T-helper 22 cell (primary cell): ENCODE data around the gene CIDEC.
A peak's percentile ranks its signal among the peaks of the same experiment; 100 is the strongest.

Source experiments
- DNase-seq: peaks from one replicate; pipeline ENCODE4 v3.0.0-alpha.2; 2020; ENCODE audit warnings: low read depth

CIDEC gene

DNA sequence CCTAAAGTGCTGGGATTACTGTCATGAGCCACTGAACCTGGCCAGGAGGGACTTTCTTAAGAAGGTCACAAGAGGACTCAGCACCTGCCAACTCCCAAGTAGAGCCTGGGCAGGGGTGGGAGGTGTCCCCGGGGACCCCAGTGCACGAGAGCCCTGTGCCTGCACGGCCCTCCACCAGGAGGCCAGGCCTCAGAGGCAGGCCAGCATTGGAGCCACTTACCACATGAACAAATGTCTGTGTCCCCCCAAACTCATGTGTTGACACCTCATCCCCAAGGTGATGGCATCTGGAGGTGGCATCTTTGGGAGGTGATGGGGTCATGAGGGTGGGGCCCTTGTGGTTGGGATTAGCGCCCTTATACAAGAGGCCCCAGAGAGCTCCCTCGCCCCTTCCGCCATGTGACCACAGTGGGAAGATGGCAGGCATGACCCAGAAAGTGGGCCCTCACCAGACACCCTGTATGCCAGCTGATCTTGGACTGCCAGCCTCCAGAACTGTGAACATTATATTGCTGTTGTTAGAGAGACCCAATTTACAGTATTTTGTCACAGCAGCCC is 33.0 kb downstream of the CIDEC start:
- no peak for DNase-seq

DNA sequence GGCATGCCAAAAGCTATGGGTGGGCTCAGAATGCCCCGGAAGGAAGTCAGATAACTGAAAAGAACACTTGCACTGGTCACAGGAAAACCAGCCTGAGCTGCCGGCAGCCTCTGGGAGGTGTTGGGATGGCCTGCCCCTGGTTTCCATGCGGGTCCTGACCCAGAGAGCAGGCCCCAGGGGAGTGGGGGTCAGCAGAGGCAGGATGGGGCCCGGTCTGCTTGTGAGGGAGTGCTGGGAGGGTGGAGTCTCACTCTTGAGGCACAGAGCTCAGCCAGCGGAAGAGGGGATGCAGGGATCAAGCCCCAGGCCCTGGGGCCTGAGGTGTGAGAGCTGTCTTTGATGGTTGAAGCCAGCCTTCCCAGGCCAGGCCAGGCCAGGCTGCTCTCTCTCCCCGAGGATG is 33.8 kb downstream of the CIDEC start:
- DNase-seq, result no peak

DNA sequence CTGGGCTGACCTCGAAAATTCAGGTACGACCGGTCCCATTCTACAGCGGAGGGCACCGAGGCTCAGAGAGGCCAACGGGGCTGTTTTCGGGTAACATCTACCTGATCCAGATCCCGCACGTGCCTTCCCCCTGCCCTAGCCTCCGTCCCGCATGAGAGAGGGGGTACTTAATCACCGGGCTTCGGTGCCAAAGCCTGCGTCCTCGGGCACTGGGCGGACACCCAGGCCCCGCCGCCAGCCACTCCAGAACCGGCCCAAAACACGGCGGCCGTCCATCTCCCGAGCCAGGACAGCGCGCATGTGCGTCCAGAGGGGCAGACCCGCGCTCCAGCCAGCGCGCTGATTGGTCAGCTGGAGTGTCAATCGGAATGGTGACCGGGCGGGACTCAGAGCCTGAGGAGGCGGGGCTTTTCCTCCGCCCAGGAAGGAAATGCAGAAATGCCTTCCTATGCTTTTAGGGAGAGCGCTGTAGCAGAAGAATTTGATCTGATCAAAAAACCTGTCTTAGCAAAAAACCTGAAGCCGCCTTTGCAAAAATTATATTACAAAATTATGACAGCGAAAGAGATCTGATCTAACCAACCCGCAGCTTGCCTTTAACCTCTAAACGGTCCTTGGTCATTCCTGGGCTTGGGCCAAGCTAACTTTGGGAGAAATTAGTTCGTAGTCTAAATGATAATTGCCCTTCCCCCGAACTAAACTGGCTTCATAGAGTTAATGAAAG is 36.2 kb downstream of the CIDEC start, which contains the start of gene RPUSD3:
Gene RPUSD3 (minus strand): TSS at position 294 of the 724 bp plus-strand sequence. CDS start 18 bp downstream, at position 276.
- DNase-seq, result peak; percentile 91

DNA sequence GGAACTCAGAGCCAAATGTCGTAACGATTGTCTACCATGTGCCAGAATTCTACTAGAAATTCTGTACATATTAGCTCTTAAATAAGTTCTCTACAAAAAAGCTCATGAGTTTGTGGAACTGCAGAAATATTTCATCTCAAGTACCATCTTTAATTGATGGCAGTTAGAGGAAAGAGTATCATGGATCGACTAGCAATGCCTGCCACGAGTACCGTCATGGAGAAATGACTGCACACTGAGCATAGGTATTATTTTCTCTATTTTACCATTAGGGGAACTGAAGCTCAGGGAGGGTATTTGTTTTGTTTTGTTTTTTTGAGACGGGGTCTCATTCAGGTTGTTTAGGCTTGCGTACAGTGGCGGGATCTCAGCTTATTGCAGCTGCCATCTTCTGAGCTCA is 39.0 kb downstream of the CIDEC start:
- DNase-seq, result no peak

DNA sequence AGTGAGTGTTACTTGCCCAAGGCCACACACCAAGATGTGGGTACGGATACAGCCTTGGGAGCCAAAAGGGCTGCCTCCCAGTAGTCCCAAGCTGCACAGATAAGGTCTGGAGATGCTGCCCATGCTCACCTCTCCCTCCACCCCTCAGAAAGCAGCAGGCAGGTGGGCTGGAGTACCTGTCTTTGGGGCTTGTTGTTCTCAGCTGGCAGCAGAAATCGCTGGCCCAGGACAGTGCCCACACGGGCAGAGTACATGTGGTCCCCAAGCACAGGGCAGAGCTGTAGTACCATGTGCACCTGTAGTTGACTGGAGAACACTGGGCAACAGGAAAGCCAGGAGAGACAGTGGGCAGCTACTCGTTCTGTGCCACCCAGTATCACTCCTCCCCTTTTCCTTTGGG is 41.2 kb downstream of the CIDEC start:
- no peak for DNase-seq

DNA sequence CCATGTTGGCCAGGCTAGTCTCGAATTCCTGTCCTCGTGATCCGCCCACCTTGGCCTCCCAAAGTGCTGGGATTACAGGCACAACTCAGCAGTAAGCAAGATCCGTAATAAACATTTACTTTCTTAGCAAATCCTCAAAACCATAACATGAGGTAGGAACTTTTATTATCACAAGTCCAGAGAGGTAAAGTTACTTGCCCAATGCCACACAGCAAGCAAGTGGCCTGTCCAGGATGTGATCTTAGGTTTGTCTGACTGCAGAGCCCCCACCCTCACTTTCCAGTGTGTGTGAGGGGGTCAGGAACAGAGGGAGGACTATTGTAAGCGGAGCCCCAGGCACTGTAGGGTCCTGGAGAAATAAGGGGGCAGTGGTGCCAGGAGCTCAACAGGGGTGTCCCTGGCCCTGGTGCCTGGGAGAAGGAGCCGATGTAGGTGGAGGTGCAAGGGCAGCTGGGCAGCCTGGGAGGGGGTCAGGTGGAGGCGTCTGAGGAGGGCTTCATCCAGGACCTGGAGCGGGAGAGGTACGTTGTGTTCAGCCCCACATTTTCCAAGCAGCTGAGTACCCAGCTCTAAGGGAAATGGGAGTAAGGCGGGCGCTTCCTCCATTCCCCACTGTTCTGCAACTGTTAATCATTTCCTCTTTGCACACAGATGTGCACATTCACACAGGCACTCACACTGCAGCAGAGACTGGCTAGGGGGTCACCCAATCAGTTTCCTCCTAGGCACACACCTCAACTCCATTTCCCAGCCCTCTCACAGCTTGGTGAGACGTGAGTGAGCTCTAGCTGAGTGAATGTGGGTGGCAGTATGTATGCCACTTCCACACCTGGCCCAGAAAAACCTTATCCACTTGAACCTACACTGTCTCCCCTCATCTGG is 42.1 kb downstream of the CIDEC start:
- DNase-seq, result no peak

DNA sequence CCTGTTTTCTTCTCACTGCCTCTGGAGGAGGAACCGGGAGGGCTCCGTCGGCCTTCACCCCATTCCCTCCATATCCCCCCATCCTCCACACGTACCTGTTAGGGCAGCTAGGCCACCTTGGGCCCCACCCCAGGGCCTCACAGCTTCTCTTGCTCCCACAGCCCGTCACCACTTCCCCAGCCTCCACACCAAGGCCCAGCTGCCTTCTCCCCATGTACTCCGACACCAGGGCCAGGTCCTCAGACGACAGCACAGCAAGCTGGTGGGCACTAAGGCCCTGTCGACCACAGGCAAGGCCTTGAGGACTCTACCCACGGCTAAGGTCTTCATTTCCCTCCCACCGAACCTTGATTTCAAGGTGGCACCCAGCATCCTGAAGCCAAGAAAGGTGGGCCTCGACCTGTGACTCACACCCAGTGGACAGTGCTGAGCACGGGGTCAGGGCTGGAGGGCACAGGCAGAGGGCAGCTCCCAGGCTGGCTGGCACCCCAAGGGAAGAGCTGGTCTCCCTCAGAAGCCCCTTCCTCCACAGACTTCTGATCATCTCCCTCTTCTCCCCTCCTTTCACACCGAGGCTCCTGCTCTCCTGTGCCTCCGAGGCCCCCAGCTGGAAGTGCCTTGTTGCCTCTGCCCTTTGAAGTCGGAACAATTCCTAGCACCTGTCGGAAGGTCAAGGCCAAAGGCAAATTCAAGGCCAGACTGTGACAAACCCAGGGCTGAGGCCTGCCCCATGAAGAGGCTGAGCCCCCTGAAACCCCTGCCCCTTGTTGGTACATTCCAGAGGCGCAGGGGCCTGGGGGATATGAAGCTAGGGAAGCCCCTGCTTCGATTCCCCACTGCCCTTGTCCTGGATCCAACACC is 45.3 kb downstream of the CIDEC start:
- no peak for DNase-seq

DNA sequence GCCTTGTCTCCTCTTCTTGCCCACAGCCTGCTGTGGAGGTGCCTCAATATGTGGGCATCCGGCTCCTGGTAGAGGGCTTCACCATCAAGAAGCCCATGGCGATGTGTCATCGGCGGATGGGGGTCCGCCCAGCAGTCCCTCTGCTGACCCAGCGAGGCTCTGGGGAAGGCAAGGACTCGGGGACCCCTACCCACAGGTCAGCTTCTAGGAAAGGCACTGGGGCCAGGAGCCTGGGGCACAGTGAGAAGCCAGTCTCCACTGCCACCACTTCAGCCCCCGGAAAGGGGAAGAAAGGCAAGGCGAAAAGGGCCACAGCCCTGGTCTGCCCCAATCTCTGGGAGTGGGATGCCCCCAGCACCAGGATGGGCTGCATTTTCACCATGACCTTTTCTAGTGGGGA is 47.0 kb downstream of the CIDEC start:
- no peak for DNase-seq

DNA sequence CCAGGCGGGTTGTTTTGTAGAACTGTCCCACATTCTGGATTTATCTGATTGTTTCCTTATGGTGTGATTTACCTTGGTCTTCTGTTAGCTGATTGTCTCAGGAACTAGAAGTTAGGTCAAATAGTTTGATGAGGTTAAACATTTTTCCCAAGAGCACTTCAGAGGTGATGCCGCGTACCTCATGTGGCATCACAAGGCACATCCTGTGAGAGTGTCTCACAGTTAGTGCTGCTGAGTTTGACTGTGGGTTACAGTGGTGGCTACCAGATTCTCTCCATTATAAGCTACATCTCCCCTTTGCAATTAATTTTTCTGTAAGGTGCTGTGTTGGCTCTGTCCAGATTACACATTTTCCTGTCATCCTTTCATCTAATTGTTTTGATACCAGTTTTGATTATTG is 48.8 kb downstream of the CIDEC start:
- DNase-seq, result no peak

DNA sequence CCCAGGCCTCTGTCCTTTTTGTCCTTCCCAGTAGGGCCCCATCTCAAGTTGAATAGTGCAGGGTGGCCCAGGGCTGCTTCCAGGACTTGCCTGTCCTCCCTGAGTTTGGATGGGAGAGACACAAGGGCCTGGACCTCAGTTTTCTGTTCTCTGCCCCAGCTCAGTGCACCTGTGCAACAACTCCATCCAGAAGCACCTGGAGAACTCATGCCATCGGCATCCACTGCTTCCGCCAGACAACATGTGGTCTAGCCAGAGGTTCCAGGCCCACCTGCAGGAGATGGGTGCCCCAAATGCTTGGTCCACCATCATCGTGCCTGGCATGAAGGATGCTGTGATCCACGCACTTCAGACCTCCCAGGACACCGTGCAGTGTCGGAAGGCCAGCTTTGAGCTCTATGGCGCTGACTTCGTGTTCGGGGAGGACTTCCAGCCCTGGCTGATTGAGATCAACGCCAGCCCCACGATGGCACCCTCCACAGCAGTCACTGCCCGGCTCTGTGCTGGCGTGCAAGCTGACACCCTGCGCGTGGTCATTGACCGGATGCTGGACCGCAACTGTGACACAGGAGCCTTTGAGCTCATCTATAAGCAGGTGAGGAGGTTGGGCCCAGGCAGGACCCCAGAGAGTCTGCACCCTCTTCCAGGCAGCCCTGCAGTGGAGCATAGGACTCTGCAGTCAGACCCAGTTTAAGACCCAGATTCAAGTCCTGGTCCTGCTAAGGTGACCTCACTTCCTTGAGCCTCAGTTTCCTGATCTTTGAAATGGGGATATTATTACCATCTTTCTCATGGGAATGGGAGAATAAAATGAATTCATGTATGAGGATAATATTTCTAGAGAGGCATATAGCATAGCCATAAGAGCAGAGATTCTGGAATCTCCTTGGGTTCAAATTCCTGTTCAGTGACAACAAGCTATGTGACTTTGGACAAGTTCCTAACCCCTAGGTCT is 51.0 kb downstream of the CIDEC start:
- DNase-seq, result no peak

DNA sequence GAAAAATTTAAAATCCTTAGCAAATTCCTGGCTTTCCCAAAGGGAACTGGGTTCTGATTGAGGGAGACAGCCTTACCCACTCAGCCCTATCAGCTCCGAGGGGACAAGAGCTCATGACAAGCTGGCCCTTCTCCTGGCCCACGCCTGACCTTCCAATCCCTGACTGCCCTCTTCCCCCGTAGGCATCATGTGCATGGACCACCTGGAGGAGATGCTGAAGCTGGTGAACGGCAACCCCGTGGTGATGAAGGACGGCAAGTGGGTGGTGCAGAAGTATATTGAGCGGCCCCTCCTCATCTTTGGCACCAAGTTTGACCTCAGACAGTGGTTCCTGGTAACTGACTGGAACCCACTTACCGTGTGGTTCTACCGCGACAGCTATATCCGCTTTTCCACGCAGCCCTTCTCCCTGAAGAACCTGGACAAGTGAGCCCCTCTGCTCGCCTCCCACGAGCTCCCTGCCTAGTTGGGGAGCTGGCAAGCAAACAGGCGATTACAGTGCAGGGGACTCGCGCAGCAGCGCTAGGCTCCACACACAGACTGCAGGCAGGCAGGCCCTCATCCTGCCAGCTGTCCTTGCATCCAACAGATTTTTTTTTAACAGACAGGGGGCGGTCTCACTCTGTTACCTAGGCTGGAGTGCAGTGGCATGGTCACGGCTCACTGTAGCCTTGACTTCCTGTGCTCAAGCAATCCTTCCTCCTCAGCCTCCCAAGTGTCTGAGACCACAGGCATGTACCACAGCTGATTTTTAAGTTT is 53.1 kb downstream of the CIDEC start:
- DNase-seq, result no peak

DNA sequence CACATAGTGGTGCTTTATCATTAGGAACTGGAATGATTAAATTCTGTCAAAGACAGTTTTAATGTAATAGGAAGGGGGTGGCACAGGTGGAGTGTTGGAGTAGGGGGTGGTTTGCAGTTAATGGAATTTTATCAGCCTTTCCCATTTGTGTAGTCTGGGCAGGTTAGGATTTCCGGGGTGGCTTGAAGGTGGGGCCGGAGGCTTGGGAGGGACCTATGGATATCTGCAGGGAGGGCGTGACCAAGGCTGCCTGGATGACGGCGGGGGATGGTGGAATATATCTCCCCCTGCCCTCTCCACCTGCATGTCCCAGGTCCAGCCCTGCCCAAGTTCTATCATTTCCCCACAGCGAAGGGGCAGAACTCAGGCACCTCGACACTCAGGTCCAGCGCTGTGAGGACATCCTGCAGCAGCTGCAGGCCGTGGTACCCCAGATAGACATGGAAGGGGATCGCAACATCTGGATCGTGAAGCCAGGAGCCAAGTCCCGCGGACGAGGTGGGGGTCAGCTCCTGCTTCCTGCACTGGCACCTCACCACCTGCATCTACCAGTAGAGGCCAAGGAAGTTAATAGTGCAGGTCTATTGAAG is 54.5 kb downstream of the CIDEC start:
- no peak for DNase-seq

DNA sequence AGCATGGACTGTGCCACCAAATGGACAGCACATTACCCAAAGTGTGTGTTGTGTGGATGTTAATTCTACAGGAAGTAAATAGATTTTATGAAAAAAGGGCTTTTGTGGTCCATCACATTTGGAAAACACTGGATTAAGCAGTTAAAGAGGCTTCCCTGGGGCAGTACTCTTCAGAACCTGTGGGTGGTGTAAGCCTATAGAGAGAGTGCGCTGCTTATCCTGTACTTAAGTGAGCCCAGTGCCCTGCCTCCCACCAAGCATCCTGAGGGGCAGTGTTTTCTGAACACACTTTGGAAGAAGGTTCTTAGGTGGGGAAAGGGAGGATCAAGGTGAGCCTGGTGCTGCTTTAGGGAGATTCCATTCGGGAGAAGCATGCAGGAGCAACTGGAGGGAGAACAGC is 59.1 kb downstream of the CIDEC start:
- DNase-seq, result no peak

DNA sequence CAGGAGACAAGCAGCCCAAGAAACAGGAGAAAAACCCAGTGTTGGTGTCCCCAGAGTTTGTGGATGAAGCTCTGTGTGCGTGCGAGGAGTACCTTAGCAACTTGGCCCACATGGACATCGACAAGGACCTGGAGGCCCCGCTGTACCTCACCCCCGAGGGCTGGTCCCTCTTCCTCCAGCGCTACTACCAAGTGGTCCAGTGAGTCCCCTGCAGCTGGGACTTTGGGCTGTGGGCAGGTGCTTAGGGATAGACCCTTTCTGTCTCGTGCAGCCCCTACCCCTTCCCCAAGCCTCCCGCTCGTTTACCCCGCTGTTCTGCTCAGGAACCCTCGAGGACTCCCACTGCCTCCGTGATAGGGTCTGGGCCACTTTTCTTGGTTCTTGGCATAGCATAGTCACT is 59.5 kb downstream of the CIDEC start:
- no peak for DNase-seq

DNA sequence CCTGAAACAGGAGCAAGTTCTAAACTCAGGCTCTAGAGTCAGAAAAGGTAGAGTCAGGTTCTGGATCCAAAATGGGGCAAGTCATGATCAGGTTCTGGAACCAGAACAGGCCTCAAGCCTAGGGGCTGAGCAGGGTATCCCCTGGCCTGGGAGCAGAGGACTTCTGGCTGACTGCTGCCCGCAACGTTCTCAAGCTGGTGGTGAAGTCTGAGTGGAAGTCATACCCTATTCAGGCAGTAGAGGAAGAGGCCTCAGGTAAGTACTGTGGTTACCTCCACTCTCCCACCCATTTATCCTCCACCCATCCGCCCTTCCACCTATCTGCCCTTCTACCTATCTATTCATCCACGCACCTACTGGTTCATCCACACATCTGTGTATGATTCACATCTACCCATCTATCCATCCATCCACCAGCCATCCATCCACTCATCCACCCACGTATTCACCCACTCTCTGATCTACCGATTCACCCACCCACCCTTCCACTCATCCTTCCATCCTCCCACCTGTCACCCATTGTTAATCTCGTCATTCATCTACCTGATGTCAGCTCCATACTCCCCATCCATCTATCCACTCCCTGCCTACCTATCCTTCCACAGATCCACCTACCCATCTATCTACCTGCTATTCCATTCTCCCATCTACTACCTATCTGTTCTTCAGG is 61.3 kb downstream of the CIDEC start:
- no peak for DNase-seq

DNA sequence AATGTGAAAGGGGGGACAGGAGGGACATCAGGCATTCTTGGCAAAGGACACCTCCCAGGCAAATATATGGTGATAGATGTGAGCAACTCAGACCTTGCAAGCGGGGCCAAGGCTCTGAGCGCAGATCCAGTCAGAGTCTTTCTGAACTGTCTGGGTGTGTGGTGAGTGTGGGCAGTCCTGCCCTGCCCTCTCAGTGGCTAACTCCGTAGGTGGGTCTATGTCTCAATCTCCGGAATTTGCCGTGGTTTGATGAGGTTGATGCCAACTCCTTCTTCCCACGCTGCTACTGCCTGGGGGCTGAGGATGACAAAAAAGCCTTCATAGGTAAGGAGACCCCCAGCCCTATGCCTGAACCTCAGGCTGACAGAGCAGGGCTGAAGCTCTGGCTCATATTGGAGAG is 62.6 kb downstream of the CIDEC start:
- no peak for DNase-seq
